Common myeloid progenitor, CD34-positive (primary cell): Measurements from ENCODE around the gene ITGA11.
A peak's percentile ranks its signal among the peaks of the same experiment; 100 is the strongest.

Experiments used
- CTCF ChIA-PET: fragments of 350-600 bp; sonication (Branson Sonifier 250); formaldehyde crosslinking; loops from one replicate; lab custom pipeline; 2021; ENCODE audit warnings: antibody characterized with exemption; lab: Charles Lee
- POLR2A ChIA-PET: fragments of 350-600 bp; sonication (Branson Sonifier 250); formaldehyde crosslinking; loops from one replicate; lab custom pipeline; 2021; ENCODE audit warnings: antibody characterized with exemption; lab: Charles Lee
- DNase-seq, 3 donors: peaks; one replicate each; pipeline versions ENCODE4 v3.0.0 to v3.0.0-alpha.2; 2013
- H3K27ac ChIP-seq, 2 experiments: 1 replicate in 1 of 2; 2 replicates in 1 of 2; pipeline ENCODE4 v1.7.0; 2013; ENCODE audit warnings: inconsistent platforms in 2 of 2, low read length in 2 of 2, mild to moderate bottlenecking in 2 of 2, low read depth in 1 of 2, moderate library complexity in 1 of 2; ENCODE audit not compliant: severe bottlenecking in 2 of 2, insufficient read depth in 1 of 2, poor library complexity in 1 of 2
- H3K27me3 ChIP-seq, 5 experiments: replicated peaks in 2 of 5; 1 replicate in 3 of 5; 2 replicates in 2 of 5; pipeline versions ENCODE4 v1.6.1 to v1.7.0; 2013; ENCODE audit warnings: low read length in 4 of 5, mild to moderate bottlenecking in 2 of 5, moderate library complexity in 2 of 5, inconsistent platforms in 1 of 5; ENCODE audit not compliant: insufficient read depth in 5 of 5, control insufficient read depth in 4 of 5
- H3K36me3 ChIP-seq, 4 experiments: 1 replicate in 2 of 4; 2 replicates in 2 of 4; pipeline versions ENCODE4 v1.6.1 to v1.7.0; 2013; ENCODE audit warnings: low read length in 3 of 4, control low read depth in 1 of 4, mild to moderate bottlenecking in 1 of 4; ENCODE audit not compliant: control insufficient read depth in 4 of 4, insufficient read depth in 4 of 4
- H3K4me1 ChIP-seq, 4 experiments: 1 replicate in 3 of 4; 2 replicates in 1 of 4; pipeline versions ENCODE4 v1.6.1 to v1.7.1; 2013; ENCODE audit warnings: low read length in 3 of 4, mild to moderate bottlenecking in 3 of 4, control low read depth in 1 of 4, inconsistent platforms in 1 of 4, moderate library complexity in 1 of 4; ENCODE audit not compliant: control insufficient read depth in 4 of 4, insufficient read depth in 4 of 4; ENCODE audit errors: control extremely low read depth in 1 of 4
- H3K4me3 ChIP-seq, 7 experiments: 1 replicate in 4 of 7; 2 replicates in 3 of 7; pipeline versions ENCODE4 v1.5.1 to v1.7.0; 2013; ENCODE audit warnings: mild to moderate bottlenecking in 7 of 7, low read length in 6 of 7, moderate library complexity in 6 of 7, inconsistent platforms in 2 of 7, low read depth in 2 of 7, control low read depth in 1 of 7; ENCODE audit not compliant: insufficient read depth in 4 of 7, control insufficient read depth in 1 of 7; ENCODE audit errors: extremely low read depth in 1 of 7
- H3K9me3 ChIP-seq, 5 experiments: 1 replicate in 4 of 5; 2 replicates in 1 of 5; pipeline versions ENCODE4 v1.6.1 to v1.7.1; 2013; ENCODE audit warnings: low read length in 4 of 5, mild to moderate bottlenecking in 2 of 5, inconsistent platforms in 1 of 5, low read depth in 1 of 5, moderate library complexity in 1 of 5; ENCODE audit not compliant: control insufficient read depth in 4 of 5, insufficient read depth in 2 of 5; ENCODE audit errors: control extremely low read depth in 1 of 5
- WGBS: methylation state at CpG from one replicate; pipeline ENCODE4 v1.1.5; 2013; ENCODE audit not compliant: insufficient coverage; 5-methylcytosine and 5-hydroxymethylcytosine counted together

ITGA11 gene

GRCh38 chr15:68289057-68289456 lies 142.9 kb downstream of the ITGA11 start:
- Histone ChIP-seq H3K4me1 (peaks cover 0 to 13% (median 6%) of the 10 kb centered on the region in 4 experiments), H3K9me3 (peaks cover 0 to 4% (median 0%) of the 10 kb centered on the region in 5 experiments), H3K36me3 (peaks cover 21 to 43% (median 26%) of the 10 kb centered on the region in 4 experiments), H3K4me3 (no peak overlapping the region), H3K27ac (no peak overlapping the region), H3K27me3 (no peaks in the 10 kb centered on the region)
- POLR2A ChIA-PET, result interaction anchor here (1.1 kb wide), 1 partner anchor 11 kb away, joined by 7 read pairs; the partner anchor contains the start of gene FEM1B
- 100% methylated on average over 1 of the region's 2 CpGs for WGBS
- CTCF ChIA-PET, result interaction anchor here (1.0 to 1.5 kb wide), 3 partner anchors 14 to 36 kb away, joined by 3 to 4 read pairs (median 4); no protein-coding TSS in a partner anchor
- no peak for DNase-seq

GRCh38 chr15:68286256-68286655 lies 145.7 kb downstream of the ITGA11 start:
- Histone ChIP-seq H3K4me3 (no peak overlapping the region), H3K27me3 (no peaks in the 10 kb centered on the region), H3K36me3 (peaks cover 15 to 32% (median 26%) of the 10 kb centered on the region in 4 experiments), H3K27ac (no peak overlapping the region), H3K9me3 (peaks cover 0 to 4% (median 0%) of the 10 kb centered on the region in 5 experiments), H3K4me1 (peaks cover 0 to 25% (median 16%) of the 10 kb centered on the region in 4 experiments)
- POLR2A ChIA-PET, result no interaction called here
- CTCF ChIA-PET, result no interaction called here
- 93% methylated on average over 2 of the region's 5 CpGs for WGBS
- DNase-seq, result no peak

GRCh38 chr15:68285259-68285980 lies 146.5 kb downstream of the ITGA11 start:
- Histone ChIP-seq H3K27ac (no peak overlapping the region), H3K27me3 (no peaks in the 10 kb centered on the region), H3K9me3 (peaks cover 0 to 4% (median 0%) of the 10 kb centered on the region in 5 experiments), H3K4me1 (peaks cover 7 to 33% (median 21%) of the 10 kb centered on the region in 4 experiments), H3K36me3 (peaks cover 11 to 29% (median 22%) of the 10 kb centered on the region in 4 experiments), H3K4me3 (no peak overlapping the region)
- DNase-seq, result no peak
- CTCF ChIA-PET, result no interaction called here
- WGBS, result no CpG with 5 or more reads among the region's 5 CpGs
- POLR2A ChIA-PET, result no interaction called here

- peaks cover 13 to 40% (median 28%) of the 10 kb centered on the region in 4 experiments for H3K4me1 ChIP-seq
- WGBS, result 85% methylated on average over 2 of the region's 7 CpGs
Observed at GRCh38 chr15:68284616-68285258, 147.2 kb downstream of the ITGA11 start.

GRCh38 chr15:68283401-68283800 lies 148.6 kb downstream of the ITGA11 start:
- no peak for DNase-seq
- peaks cover 0 to 14% (median 13%) of the 10 kb centered on the region in 4 experiments for H3K36me3 ChIP-seq
- no peak overlapping the region for H3K27ac ChIP-seq
- no CpG with 5 or more reads among the region's 2 CpGs for WGBS
- no peak overlapping the region for H3K4me3 ChIP-seq
- H3K4me1 ChIP-seq, result peaks cover 24 to 45% (median 35%) of the 10 kb centered on the region in 4 experiments
- peaks cover 0 to 4% (median 0%) of the 10 kb centered on the region in 5 experiments for H3K9me3 ChIP-seq
- CTCF ChIA-PET, result interaction anchor here (1.2 to 1.5 kb wide), 3 partner anchors 23 to 72 kb away, joined by 3 to 4 read pairs (median 3); no protein-coding TSS in a partner anchor
- no peaks in the 10 kb centered on the region for H3K27me3 ChIP-seq
- POLR2A ChIA-PET, result no interaction called here

More at GRCh38 chr15:68284616-68285258, 147.2 kb downstream of the ITGA11 start:
- CTCF ChIA-PET, result no interaction called here
- Histone ChIP-seq H3K4me3 (no peak overlapping the region), H3K27ac (no peak overlapping the region), H3K36me3 (peaks cover 4 to 22% (median 18%) of the 10 kb centered on the region in 4 experiments), H3K9me3 (peaks cover 0 to 4% (median 0%) of the 10 kb centered on the region in 5 experiments), H3K27me3 (no peaks in the 10 kb centered on the region)
- no peak for DNase-seq
- POLR2A ChIA-PET, result no interaction called here

GRCh38 chr15:68281008-68281407 lies 151.0 kb downstream of the ITGA11 start:
- peaks cover 0 to 4% (median 0%) of the 10 kb centered on the region in 5 experiments for H3K9me3 ChIP-seq
- no peaks in the 10 kb centered on the region for H3K27me3 ChIP-seq
- peak overlapping the region in 3 of 7 experiments; percentile 21 to 98 (median 89) for H3K4me3 ChIP-seq
- ChIA-PET CTCF (interaction anchor here (0.6 to 2.7 kb wide), 7 partner anchors 10 to 319 kb away, joined by 3 to 11 read pairs (median 5); no protein-coding TSS in a partner anchor), POLR2A (no interaction called here)
- peaks cover 0 to 14% (median 13%) of the 10 kb centered on the region in 4 experiments for H3K36me3 ChIP-seq
- H3K4me1 ChIP-seq, result peaks cover 24 to 51% (median 42%) of the 10 kb centered on the region in 4 experiments
- no CpG with 5 or more reads among the region's 1 CpG for WGBS
- no peak for DNase-seq
- H3K27ac ChIP-seq, result peak overlapping the region in 1 of 2 experiments; percentile 67
